K562 treated with DMSO at 1 percent for 4 hours (cell line): ENCODE measurements around the gene E2F8. TPM values are rescaled to one million over a fixed set of nuclear protein-coding genes. Genes with fewer than 3 reads are reported as not detected.

ENCODE experiments used
- total RNA-seq: library from RNA; unstranded; fragments of 300-600 nt; gene quantifications from 2 replicates; pipeline ENCODE4 v1.2.3, GENCODE V29; 2022; ENCODE audit not compliant: insufficient read depth

Gene E2F8, protein sequence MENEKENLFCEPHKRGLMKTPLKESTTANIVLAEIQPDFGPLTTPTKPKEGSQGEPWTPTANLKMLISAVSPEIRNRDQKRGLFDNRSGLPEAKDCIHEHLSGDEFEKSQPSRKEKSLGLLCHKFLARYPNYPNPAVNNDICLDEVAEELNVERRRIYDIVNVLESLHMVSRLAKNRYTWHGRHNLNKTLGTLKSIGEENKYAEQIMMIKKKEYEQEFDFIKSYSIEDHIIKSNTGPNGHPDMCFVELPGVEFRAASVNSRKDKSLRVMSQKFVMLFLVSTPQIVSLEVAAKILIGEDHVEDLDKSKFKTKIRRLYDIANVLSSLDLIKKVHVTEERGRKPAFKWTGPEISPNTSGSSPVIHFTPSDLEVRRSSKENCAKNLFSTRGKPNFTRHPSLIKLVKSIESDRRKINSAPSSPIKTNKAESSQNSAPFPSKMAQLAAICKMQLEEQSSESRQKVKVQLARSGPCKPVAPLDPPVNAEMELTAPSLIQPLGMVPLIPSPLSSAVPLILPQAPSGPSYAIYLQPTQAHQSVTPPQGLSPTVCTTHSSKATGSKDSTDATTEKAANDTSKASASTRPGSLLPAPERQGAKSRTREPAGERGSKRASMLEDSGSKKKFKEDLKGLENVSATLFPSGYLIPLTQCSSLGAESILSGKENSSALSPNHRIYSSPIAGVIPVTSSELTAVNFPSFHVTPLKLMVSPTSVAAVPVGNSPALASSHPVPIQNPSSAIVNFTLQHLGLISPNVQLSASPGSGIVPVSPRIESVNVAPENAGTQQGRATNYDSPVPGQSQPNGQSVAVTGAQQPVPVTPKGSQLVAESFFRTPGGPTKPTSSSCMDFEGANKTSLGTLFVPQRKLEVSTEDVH
- total RNA-seq: 4.5 and 5.5 TPM in 2 replicates

DNA sequence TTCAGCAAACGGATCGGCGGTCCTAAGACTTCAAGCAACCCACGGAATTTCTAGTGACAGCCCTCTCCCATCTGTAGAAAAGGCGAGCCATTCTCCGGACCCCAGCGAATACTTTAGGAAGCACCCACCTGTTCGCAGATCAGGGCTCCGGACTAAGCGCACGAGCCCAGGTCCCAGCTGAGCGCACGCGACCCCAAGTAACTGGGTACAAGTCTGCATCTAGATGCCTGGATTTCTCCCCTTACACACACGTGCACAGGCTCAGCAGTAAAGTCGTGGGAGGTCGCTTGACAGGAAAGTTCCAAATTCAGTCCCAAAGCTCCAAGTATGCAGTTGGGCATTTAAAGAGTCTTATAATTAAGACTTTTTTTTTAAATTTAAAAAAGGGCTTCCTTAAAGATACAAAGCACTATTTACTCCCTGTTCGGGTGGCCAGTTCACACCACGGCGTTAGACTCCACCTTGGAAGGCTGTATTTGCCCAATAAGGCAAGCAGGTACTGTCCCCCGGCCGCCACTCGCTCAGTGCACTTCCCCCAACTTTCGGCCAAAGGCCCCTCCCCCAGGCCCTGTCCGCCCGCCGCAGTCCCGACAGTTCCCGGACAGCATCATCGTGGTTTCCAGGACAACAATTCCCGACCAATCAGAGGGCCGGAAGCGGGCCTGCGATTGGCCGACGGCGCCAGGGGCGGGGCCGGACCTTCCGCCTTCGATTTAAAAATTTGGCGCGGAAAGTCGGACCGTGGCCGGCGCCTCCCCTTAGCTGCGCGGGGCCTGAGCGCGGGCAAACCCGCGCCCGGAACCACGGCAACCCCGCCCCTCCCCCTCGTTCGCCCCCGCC lies at the start of gene E2F8:
E2F8 (minus strand) TSS at position 526 of the 840 bp plus-strand sequence. CDS start 824 bp downstream, outside the sequence.

GRCh38 chr11:19201737-19202605 lies 38.8 kb downstream of the E2F8 start, which contains the start of gene CSRP3:
TSS of gene CSRP3 (minus strand) at chr11:19201983. CDS start at chr11:19192448, 9,535 bp downstream.

Other genes starting within 250 kb of the E2F8 start
- gene MRGPRX2, start 180.2 kb downstream of the E2F8 start, total RNA-seq: not detected in 2 replicates
- gene ZDHHC13, start 123.8 kb downstream of the E2F8 start, total RNA-seq: 7.4 and 9.5 TPM in 2 replicates
- gene CSRP3, start 39.0 kb downstream of the E2F8 start, total RNA-seq: not detected in 2 replicates